K562 (cell line): Measurements from ENCODE around the gene ARHGEF10L. TPM values are rescaled to one million over a fixed set of nuclear protein-coding genes. Genes with fewer than 3 reads are reported as not detected.

Experiments used
- ZNF318 ChIP-seq, 2 experiments: fragments of 450-650 bp; IDR thresholded peaks; 2 replicates each; pipeline ENCODE4 v1.6.1; 2016; ENCODE audit warnings: mild to moderate bottlenecking in 2 of 2, borderline replicate concordance in 1 of 2, low read depth in 1 of 2, moderate library complexity in 1 of 2
- polyA plus RNA-seq, 8 experiments: library from polyadenylated mRNA; depleted of rRNA in 4 of 8; stranded (reverse) in 5 of 8; unstranded in 3 of 8; fragments of >200 nt; fragmentation: Nextera tagmentation in 2 of 8; fragmentation: Illumina TruSeq in 1 of 8; extraction: Ambion mirVana in 2 of 8; extraction: Trizol in 1 of 8; gene quantifications; 2 replicates each; pipeline versions ENCODE4 v1.2.1 to v1.2.3, GENCODE V29; 2011 to 2014; ENCODE audit warnings: inconsistent platforms in 1 of 8, missing spikeins in 1 of 8
- total RNA-seq, 7 experiments: library from RNA; depleted of rRNA in 6 of 7; stranded (reverse); fragments of >200 nt in 6 of 7; fragmentation: Illumina TruSeq in 2 of 7; extraction: Trizol in 2 of 7; gene quantifications; 2 replicates each; pipeline versions ENCODE4 v1.2.1 to v1.2.3, GENCODE V29; 2011 to 2021; ENCODE audit warnings: low replicate concordance in 1 of 7

Gene ARHGEF10L
- total and polyA plus RNA-seq, 9 of the 15 experiments (the other 6 are each of a cell fraction or from before 2014, with no cell fraction given) = 0.09 to 0.13 TPM; not detected in 7

GRCh38 chr1:17689011-17689410, 149.5 kb downstream of the ARHGEF10L start (continued):
- no peak for TF ChIP-seq ZNF318 (IDR thresholded peaks at IDR 0.05; ENCODE audit: borderline replicate concordance in 1 of 2, low read depth in 1 of 2)
